Activated gamma-delta T cell treated with anti-CD3 and anti-CD28 coated beads, Interleukin-2, amount 50 U/mL, for 16 hours (primary cell): ENCODE results near the gene UBASH3A.
"Not testable (repeated sequence)": the region's sequence is repeated elsewhere in the genome, so short reads cannot be mapped to it uniquely, and the experiment has no call there.

Experiments
- DNase-seq: peaks from one replicate; pipeline ENCODE4 v3.0.0-alpha.2; 2020; ENCODE audit warnings: low read depth

UBASH3A gene

DNA sequence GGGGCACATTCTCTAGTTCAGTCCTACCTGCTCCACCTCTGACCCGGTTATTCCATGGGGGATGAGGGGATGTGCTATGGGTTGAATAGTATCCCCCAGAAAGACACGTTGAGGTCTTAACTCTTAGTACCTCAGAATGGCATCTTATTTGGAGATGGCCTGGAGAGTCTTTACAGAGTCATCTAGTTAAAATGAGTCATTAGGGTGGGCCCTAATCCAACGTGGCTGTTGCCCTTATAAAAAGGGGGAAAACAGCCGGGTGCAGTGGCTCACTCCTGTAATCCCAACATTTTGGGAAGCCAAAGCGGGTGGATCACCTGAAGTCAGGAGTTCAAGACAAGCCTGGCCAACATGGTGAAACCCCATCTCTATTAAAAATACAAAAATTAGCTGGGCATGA is 13.5 kb upstream of the UBASH3A start:
- no peak for DNase-seq

DNA sequence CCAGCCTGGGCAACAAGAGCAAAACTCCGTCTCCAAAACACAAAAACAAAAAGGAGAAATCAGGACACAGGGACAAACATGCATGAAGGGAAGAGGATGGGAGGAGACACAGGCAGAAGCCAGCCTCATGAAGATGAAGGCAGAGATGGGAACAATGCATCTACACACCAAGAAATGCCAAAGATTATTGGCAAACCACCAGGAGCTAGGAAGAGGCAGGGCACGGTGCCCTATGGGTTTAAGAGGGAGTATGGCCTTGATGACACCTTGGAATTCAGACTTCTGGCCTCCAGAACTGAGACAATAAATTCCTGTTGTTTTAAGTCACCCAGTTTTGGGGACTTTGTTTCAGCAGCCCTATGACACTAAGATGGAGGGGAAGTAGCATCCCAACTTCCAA is 13.0 kb upstream of the UBASH3A start:
- no peak for DNase-seq

DNA sequence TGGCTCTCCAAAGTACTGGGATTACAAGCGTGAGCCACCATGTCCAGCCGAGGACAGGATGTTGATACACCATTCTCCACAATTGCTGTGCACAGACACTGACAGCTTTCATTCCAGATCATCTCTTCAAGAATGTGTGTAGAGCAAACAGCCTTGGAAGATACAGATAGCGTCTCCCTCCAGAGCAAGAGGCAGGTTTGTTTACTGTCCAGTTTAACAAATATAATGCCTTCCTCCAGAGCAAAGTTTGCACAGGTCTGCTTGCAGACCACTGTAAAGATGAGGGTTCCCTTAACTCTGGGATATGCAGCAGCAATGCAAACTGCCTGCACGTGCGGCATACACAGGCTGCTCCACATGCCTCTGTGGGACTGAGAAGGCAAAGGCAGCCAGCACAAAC is 12.4 kb upstream of the UBASH3A start:
- DNase-seq, result no peak

DNA sequence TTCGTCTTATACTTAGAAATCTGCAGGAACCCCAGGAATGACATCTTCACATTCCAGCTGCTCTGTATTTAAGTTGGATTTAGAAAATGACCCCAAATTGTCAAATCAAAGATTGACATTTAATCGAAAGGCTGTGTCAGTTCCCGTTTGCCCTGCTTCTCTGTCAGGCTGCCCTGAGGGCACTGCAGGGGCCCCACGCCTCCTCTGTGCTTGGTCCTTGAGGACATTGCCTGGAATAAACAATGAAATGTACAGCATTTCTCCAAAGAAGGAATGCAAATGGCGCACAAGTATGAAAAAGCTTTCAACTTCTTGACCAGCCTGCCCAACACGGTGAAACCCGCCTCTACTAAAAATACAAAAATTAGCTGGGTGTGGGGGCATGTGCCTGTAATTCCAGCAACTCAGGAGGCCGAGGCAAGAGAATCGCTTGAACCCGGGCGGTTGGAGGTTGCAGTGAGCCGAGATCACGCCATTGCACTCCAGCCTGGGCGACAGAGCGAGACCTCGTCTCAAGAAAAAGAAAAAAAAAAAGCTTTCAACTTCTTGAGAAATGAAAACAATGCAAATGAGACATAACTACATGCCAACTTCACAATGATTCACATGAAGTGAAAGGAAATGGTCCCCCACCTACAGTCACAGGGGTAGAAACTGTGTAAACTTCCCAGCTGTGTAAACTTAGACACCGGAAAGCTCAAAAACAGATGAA is 10.8 kb upstream of the UBASH3A start:
- DNase-seq, result no peak

DNA sequence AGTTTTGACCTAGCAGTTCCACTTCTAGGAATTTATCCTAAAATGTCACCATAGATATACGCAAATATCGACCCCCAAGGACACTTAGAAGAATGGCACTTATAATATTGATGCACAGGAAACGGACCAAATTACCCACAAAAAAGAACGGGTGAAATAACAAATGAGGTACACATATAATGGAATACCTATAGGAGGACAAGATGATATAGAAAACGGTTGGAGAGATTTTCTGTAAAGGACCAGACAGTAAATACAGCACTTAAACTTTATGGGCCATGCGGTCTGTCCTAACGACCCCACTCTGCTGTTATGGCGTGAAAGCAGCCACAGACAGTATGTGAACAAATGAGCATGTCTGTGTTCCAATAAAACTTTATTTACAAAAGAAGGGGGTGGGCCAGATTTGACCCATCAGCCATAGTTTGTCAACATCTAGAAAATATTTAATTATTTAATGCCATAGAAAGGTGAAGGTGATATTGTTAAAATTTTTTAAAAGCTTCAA is 10.2 kb upstream of the UBASH3A start:
- no peak for DNase-seq

DNA sequence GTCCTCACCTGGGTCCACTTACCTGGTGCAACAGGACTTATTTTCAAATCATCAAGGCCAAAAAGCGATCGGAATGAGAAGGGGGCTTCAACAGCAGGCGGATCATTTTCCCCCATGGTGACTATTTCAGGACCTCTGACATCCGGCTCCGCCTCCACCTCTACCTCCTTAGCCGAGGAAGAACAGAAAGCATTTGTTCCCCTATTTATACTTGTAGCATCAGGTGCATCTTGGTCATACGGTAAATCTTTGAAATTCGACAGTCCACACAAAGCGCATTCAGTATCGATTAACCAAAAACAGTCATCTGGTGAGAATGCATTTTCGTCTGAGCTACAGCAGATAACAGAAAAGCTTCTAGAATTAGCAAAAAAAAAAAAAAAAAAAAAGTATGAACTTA is 8.4 kb upstream of the UBASH3A start:
- no peak for DNase-seq

DNA sequence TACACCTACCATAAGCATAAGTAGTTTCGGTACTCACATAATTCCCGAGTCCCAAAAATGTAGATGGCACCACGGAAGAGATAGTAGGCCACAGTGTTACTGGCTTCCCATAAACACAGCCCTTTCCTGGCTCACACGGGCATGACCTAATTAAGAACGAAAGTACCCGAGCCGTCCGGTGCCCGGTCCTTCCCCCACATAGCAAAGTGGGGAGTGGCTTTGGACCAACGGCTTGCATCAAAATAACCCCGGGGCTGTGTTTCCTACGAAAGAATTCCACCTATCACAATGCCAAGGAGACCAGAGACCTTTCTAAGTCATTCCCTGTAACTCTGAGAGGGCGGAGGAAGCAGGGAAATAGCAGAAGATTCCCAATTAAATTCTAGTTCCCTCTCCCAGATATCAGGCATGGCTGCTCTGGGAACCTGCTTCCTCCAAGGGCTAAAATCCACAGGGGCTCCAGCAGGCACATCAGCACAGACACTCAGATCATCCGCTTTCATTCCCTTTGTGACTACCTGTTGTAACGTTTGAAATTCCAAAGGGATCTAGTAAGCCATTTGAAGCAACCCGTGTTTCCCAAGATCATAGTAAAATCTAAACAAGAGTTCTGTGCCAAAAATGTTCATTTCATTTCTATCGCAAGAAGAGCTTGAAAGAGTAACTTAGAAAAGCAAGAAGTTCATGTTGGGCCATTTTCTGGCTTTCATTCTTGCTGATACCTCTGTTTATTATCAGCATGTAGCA is 7.6 kb upstream of the UBASH3A start, which contains the start of gene TMPRSS3:
Gene TMPRSS3, minus strand, starts transcription at position 148 of the 747 bp plus-strand sequence. CDS start 635 bp downstream, outside the sequence.
- DNase-seq, result no peak

DNA sequence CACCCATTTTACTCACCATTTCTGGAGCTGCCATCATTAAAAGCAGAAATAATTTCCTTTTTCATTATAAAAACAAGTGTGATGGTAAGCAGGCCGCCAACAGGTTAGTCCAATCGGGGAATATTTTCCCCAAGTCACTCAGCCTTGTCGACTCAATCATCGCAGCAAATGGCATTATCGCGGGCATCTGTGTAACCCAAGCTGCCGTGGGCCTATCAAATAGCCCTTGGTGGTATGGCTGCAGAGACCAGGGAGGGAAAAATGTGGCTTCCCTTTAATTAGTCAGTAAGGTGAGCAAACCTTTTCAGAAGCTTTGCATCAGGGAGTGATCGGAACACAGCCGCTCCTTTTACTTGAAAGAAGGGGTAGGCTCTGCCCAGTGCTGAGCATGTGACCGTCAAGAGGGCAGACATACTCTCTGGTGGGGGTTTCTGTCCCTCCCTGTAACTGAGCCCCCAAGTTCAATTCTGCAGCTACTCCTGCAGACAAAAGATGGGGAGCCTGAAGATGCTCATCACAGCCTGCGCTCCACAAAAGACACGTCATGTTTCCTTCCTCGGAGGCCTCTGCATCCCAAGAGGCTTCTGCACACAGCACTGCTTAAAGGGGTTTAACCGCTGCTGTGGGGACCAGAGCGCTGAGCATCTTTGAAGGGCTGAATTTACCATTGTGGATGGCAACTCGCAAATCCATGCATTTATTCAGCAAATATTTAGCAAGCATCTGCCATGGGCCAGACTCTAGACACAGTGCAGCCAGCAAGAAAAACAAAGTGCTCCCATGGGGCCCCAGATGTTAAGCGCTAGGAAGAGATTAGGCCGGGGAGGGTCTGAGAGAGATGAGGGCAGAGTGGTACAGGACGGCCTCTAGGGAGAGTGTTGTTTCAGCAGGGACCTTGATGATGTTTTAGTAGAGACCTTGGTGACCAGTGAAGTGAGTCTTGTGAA is 6.6 kb upstream of the UBASH3A start:
- no peak for DNase-seq

DNA sequence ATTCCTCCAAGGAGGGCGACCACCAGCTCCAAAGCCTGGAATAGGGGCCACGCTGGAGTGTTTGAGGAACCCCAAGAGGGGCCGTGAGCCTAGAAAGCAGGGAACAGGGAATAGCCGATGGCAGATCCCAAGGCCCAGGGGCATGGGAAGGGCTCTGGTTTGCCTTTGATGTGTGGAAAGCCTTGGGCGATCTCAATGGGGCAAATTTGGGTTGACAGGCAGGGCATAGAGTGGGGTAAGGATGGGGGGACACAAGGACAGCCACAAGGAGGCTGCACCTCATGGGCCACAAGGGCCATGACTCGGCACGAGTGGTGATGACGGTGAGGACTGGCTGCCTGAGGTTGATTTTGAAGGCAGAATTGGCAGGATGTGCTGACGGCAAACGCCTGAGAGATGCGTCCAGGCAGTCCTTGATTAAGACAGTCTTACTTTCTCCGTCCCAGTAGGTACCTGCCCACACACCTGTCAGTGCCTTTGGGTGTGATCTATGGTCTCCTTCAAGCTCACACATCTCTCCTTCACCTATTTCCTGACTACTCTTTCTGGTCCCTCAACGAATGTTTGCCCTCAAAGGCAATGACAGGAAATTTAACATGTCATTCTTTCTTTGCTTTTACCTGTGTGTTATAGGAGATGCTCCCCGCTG is 5.8 kb upstream of the UBASH3A start:
- no peak for DNase-seq

DNA sequence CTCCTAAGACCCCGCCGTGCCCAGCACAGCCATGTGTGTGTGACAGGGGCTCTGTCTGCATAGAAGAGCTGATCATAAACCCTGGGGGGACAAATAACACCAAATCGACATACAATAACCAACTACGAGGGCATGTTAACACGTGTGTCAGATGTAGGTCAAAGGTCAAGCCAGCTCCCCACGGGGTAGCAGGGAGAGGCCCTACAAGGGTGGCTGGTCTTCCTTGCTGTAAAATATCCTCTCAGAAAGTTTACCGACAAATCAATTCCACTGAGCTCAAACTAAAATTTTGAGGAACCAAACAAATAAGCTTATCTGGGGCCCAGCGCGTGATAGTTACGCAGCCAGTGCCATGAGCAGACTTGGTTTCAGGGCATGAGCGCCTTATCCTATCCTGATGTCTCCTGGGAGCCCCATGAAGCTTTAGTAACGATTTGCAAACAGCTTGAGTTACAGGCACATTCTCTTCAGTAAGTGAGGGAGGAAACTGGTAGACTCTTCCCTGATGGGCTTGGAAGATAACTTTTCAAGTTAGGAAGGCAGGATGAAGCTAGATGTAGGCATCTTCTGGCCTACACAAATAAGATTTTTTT is 5.2 kb upstream of the UBASH3A start:
- no peak for DNase-seq

DNA sequence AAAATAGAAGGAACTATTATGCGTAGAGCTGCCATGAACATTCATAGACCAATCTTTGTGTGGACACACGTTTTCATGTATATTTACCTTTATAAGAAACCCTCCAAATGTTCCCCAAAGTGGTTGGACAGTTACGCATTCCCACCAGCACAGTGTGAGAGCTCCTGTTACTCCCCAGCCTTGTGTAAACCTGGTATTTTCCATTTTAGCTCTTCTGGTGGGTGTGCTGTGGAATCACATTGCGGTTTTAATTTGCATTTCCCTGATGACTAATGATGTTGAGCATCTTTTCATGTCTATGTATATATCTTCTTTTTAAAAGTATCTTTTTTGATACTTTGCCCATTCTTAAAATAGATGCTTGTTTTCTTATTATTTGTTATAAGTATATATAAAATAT is 3.2 kb upstream of the UBASH3A start:
- DNase-seq, result no peak

DNA sequence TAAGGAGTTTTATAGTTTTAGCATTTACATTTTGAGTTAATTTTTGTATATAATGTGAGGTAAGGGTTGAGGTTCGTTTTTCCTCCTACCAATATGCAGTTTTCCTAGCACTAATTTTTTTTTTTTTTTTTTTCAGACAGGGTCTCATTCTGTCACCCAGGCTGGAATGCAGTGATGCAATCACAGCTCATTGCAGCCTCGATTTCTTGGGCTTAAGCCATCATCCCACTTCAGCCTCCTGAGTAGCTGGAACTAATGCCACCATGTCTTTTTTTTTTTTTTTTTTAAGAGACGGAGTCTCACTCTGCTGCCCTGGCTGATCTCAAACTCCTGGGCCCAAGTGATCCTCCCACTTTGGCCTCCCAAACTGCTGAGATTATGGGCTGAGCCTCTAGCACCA is 2.5 kb upstream of the UBASH3A start:
- no peak for DNase-seq

DNA sequence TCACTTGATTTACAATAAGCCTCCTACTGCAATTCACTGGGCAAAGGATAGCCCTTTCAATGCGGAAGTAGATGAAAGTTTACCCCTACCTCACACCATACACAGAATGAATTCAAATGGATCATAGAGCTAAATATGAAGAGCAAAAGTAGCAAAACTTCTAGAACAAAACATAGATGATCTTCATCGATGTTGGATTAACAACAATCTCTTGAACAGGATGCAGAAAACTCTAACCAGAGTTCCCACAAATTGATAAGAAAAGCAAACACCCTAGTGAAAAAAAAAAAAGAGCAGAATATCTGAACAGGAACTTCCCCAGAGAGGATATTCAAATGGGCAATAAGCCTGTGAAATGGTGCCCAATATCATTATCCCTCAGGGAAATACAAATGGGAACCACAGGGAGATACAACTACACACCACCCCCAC is 1.9 kb upstream of the UBASH3A start:
- no peak for DNase-seq

DNA sequence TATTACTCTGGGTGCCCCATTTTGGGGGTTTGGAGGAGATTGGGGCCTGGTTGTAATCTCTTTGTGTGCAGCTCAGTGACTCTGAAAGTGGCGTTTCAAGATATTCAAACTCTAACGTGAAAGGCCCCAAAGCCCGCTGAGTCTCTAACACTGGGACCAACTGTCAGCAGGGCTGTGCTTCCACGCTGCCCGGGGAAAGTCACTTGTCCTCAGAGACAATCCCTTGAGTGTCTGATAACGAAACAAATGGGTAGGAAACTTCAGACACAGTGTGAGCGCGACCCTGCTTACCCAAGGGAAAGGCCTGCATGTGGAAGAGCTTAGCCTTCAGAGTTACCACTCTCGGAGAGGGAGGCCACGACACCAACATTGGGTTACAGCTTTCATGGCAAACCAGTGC is 837 bp downstream of the UBASH3A start:
- no peak for DNase-seq

DNA sequence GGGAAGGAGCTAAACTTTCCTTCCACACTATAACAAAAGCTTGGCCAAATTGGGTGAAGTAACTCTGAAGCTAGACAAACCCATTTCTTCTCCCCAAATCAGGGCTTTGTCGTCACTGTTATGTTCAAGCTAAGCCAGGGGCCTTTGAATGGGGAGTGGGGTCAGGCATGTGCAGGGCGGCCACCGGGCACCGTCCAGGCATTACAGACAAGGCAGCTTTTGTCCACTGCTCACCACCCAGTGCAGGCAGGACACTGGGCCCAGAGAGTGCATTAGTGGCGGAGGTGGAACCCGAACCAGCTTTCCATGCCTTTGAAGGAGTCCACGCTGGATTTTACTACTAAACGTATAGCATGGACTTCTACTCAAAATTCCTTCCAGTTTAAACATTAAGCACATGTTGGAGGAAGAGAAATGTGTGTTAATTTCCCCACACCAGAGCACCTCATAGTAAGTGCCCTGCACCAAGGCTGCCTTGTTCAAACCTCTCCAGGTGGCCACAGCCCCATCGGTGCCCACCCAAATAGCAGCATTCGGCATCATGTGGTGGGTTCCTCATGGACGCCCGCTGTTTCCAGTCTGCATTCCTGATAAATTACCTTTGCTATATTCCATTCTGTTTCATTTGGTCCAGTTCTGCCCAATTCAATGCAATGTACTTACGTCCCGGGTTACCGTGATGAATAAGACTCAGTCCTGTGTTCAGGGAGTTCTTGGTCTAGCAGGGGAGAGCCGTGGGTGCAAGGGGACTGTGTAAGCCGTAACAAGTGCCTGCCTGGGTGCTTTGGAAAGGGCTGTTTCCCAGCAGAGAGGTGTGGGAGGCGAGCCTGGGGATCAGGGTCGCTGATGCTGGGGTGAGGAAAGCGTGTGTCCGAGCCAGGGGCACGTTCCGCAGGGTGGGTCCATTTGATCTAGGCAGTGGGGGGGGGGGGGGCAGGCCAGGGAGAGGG is 1.6 kb downstream of the UBASH3A start:
- no peak for DNase-seq

DNA sequence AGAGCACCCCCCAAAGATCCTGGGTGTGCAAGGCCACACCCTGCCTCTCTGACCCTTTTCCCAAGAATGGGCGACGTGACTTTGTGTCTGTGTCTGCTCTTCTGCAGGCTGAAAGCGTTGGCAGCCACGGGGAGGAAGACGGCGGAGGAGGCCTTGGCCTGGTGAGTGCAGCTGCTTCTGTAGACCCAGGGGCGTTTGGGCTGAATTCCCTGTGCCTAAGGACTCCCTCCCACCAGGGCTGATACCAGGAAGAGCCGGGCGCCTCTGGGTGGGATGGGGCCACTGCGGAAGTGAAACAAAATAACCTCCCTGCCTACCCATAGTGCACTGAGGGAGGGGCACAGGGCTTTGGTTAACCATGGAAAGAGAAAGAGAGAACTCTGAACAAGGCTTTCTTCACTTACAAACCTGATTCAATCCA is 2.5 kb downstream of the UBASH3A start:
- DNase-seq, result no peak

DNA sequence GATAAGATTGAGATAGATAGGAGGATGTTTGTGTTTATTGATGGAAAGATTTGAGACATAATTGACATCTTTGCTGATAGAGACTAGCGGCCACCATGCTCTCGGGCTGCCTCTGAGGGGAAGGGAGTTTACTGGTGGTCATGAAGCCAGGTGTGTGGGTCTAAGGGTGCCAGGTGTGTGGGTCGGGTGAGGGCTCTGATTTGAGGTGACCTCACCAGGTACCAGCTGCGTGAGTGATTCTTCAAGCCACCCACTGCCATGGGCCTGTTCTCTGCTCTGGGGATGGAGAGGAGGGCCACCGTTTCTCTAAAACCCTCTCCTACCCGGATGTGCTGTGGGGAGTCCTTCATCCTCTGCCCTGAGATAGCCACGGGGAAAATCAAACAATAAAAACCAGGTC is 3.2 kb downstream of the UBASH3A start:
- no peak for DNase-seq

DNA sequence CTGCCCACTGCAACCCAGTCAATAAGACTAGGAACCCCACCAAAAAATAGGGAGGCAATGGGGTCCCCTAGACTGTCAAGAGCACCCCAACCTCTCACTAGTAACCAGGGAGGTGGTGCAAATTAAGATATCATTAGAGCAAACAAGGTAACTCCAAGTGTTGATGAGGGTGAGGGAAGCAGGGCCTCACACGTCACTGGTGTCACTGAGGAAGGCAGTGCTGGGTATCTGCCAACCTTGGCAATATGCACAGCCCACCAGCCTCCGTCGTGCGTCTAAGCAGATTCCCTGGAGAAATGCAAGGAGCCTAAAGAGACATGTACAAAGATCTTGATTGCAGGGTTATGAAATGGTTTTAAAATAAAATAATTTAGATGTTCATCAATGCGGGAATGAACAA is 3.8 kb downstream of the UBASH3A start:
- DNase-seq, result no peak

DNA sequence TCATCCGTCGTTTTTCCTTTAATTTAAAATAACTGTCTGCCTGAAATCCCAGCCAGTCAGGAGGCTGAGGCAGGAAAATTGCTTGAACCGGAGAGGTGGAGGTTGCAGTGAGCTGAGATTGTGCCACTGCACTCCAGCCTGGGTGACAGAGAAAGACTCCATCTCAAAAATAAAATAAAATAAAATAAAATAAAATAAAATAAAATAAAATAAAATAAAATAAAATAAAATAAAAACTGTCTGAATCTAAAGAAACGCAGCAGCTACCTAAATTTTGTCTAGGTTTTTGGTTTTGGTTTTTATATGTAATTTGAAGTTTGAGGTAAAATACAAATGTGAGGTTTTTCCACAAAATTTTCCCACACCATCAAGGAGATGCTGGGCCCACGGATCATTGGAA is 5.0 kb downstream of the UBASH3A start:
- not testable (repeated sequence) for DNase-seq

DNA sequence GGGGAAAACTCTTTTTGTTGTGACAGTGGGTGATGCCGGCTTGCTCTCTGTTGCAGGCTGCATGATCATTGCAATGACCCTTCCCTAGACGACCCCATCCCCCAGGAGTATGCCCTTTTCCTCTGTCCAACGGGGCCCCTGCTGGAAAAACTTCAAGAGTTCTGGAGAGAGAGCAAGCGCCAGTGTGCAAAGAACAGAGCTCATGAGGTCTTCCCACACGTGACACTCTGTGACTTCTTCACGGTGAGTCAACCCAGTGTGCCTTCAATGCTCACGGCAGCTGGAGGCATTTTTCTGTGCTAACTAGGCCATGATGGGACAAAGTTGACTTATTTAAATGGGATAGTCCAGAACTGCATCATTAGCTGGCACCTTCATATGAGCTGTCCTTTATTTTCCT is 5.7 kb downstream of the UBASH3A start:
- DNase-seq, result no peak
